Bone marrow (tissue), 2 donors: ENCODE results near the gene PRICKLE2.

ENCODE experiments used
- DNase-seq, 2 donors: peaks; one replicate each; lab custom pipeline; 2025; lab: John Stamatoyannopoulos, UW

Gene PRICKLE2

DNA sequence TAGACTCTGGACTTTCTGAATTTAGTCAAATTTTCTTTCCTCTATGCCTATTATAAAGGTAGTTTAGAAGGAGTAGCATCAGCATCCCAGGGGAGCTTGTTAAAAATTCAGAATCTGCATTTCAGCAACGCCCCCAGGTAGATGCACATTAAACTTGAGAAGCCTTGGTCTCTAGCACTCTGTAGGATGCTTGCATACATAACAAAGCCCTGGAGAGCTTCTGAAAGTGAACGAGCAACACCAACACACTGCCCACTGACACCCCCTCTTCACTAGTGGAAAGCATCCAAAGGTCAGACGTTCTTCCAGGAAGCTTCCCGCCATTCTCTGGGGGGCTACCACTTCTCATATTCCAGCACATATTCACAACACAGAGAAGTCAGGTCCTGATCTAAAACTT is 6.5 kb downstream of the PRICKLE2 start:
- DNase-seq = no peak

- DNase-seq = no peak
Observed at GRCh38 chr3:64218329-64218728, 6.9 kb downstream of the PRICKLE2 start.

GRCh38 chr3:64216274-64217147 is 8.8 kb downstream of the PRICKLE2 start:
- no peak for DNase-seq

GRCh38 chr3:64215559-64215958 is 9.7 kb downstream of the PRICKLE2 start:
- no peak for DNase-seq

GRCh38 chr3:64215103-64215502 is 10.2 kb downstream of the PRICKLE2 start:
- DNase-seq = no peak

- DNase-seq = no peak
Observed at GRCh38 chr3:64214381-64215018, 10.8 kb downstream of the PRICKLE2 start.

DNA sequence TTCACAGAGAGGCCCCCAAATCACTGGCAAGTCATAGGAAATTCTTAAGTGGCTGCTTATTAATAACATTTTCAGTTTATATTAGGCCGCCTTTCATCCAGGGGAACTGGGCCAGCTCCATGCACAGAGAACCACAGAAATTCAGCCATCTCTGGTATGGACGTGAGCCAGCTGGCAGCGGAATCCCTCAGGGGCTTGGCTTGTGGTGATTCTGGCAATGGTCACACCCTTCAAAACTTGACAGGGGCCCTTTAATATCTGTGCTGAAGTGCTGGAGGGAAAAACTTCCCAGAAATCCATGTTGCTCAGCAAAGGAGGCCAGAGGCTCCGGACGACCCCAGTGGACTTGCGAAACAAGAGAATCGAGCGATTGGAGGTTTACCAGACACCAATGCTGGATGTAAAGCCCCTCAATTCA is 11.3 kb downstream of the PRICKLE2 start:
- no peak for DNase-seq

GRCh38 chr3:64213224-64213878 is 11.9 kb downstream of the PRICKLE2 start:
- DNase-seq = no peak

- DNase-seq = no peak
Observed at GRCh38 chr3:64209866-64210621, 15.2 kb downstream of the PRICKLE2 start.

DNA sequence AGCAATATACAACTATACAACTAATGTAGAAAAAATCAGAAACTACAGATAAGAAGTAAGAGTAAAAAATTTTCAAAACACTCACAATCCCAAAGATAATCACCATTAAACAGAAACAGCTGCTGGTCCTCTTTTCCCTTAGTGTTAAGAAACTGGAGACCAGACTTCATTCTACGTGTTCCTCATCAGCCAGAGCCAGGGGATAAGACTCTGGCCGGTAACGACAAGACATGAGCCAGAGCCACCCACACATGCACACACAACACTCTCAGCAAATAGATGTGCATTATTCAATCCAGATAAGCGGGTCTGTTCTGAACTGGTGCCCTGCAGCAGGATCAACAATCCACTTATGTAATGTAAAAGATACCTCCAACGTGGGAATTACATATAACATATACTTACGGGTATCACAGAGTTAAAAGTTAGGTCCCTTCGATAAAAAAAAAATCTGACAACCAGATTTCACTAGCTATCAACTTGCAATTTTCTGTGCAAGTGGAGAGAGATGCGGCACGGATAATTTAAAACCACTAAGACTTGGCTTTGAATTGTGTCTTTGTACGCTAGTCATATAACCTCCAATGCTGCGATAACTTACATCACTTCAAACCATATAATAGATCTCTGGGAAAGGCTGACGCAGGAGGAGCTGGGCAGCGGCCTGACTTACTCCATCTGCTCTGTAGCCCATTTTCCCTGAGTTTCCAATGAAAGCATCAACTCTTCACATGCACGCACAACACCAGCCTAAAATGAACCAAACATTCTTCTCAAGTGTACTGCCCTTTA is 17.8 kb downstream of the PRICKLE2 start:
- DNase-seq = no peak

- no peak for DNase-seq
Observed at GRCh38 chr3:64203969-64204908, 21.0 kb downstream of the PRICKLE2 start.

DNA sequence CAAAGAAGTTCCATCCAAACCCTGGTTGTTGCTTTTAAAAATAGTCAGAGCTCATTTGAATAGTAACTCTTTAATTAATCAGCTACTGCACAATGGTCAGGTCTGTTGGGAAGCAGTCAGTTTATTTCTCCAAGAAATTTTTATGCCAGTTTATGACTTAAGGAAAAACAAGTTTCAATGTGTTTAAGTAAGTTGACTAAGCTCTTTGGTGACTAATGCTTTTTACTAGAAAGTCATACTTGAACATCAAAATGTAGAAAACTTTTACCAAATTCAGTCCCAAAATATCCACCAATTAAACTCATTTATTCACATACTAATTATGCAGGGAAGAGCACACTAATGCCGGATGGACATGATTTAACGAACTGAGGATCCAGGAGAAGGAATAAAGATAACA is 22.1 kb downstream of the PRICKLE2 start:
- no peak for DNase-seq

GRCh38 chr3:64199932-64200331 is 25.3 kb downstream of the PRICKLE2 start:
- DNase-seq = no peak

DNA sequence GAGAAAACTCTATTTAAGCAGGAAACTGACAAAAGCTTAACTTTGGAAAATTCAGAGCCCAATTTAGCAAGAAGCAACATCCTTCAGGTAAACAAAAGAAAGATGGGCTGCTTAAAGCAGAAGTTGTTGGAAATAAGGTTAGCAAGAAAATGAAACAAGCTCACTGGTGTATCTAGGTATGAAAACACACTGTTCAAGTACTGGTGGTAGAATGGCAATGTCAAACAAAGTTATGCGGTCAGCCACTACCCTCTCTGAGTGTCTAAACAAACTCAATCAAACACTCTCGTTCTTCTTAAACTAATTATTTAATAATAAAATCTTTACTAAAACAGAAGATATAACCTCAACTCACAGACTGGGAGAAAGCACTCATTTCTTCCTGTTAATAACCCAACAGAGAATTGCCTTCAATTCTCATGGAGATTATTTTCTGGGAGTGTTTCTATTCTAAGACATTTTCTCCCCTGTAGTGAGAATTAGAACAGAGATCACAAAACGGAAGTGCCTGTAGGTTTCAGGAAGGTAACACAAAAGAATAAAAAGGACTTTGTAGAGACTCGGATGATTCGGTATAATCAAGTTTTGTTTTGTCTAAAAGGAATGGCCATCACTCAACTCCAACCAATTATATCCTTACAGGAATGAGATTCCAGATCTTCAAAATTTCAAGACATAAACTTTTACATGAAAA is 28.9 kb downstream of the PRICKLE2 start:
- no peak for DNase-seq

DNA sequence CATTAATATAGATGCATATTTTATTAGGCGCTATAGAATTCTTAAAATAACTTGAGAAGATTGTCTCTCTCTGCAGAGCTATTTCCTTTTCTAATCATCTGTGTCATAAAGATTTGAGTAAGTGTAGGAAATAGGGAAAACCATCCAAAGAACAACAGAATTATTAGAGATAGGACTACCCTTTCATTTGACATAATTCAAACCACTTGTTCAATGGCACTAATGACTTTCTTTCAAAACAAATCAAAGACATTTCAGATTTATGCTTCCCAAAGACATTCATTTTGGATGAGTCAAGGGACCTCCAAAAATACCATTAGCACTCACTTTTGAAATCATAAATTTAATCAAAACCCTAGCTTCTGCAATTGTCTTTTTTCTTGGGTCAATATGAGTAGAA is 29.5 kb downstream of the PRICKLE2 start:
- DNase-seq = no peak

GRCh38 chr3:64191822-64192221 is 33.4 kb downstream of the PRICKLE2 start:
- DNase-seq = no peak

GRCh38 chr3:64190517-64191515 is 34.5 kb downstream of the PRICKLE2 start:
- no peak for DNase-seq

GRCh38 chr3:64188810-64189560 is 36.3 kb downstream of the PRICKLE2 start:
- no peak for DNase-seq
